Measurements from ENCODE around the gene SAMD4A.

DNA sequence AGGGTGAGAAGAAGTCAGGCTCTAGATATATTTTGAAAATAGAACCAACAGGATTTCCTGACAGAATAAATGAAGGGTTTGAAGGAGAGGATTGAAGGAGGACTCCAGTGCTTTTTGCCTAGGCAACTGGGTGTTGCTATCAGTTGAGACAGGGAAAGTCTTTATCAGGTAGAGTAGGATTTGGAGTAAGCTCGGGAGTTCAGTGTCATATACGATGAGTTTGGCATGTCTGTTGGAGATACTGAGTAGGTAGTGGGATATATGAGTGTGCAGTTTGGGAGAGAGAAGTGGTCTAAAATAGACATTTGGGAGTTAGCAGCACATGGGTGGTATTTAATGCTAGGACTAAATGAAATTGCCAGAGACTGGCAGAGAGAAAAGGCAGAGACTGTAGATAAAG, 141.2 kb downstream of the SAMD4A start:
- TF ChIP-seq, protein P1, sequence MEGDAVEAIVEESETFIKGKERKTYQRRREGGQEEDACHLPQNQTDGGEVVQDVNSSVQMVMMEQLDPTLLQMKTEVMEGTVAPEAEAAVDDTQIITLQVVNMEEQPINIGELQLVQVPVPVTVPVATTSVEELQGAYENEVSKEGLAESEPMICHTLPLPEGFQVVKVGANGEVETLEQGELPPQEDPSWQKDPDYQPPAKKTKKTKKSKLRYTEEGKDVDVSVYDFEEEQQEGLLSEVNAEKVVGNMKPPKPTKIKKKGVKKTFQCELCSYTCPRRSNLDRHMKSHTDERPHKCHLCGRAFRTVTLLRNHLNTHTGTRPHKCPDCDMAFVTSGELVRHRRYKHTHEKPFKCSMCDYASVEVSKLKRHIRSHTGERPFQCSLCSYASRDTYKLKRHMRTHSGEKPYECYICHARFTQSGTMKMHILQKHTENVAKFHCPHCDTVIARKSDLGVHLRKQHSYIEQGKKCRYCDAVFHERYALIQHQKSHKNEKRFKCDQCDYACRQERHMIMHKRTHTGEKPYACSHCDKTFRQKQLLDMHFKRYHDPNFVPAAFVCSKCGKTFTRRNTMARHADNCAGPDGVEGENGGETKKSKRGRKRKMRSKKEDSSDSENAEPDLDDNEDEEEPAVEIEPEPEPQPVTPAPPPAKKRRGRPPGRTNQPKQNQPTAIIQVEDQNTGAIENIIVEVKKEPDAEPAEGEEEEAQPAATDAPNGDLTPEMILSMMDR (IDR thresholded peaks at IDR 0.05): no peak
- TF ChIP-seq POLR2A (IDR thresholded peaks at IDR 0.05): no peak
